ENCODE measurements around the gene MREG.

MREG gene

DNA sequence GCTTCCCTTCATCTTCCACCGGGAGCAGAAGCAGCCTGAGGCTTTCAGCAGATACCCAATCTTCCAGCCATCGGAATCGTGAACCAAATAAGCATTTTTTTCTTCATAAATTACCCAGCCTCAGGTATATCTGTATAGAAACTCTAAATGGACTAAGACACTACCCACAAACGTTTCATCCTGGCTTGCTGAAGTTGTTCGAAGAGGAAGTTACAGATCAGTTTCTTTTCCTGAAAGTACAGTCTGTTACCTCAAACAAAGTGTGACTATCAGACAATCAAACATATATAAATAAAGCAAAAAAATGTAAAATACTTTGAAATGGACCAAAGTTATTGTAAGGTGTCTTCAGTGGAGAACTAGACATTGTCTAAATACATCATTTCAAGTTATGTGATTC is 97.9 kb downstream of the MREG start:
- DNase-seq = no peak

DNA sequence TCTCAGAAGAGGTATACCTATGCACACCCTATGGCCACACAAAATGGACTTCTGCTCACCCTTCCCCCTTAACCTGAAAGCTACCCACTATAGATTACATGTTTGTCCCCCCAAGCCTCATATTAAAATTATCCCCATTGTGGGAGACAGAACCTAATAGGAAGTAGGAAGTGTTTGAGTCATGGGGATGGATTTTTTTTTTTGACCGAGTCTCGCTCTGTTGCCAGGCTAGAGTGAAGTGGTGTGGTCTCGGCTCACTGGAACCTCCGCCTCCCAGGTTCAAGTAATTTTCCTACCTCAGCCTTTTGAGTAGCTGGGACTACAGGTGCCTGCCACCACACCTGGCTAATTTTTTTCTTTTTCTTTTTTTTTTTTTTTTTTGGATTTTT is 98.6 kb downstream of the MREG start:
- no peak for DNase-seq

DNA sequence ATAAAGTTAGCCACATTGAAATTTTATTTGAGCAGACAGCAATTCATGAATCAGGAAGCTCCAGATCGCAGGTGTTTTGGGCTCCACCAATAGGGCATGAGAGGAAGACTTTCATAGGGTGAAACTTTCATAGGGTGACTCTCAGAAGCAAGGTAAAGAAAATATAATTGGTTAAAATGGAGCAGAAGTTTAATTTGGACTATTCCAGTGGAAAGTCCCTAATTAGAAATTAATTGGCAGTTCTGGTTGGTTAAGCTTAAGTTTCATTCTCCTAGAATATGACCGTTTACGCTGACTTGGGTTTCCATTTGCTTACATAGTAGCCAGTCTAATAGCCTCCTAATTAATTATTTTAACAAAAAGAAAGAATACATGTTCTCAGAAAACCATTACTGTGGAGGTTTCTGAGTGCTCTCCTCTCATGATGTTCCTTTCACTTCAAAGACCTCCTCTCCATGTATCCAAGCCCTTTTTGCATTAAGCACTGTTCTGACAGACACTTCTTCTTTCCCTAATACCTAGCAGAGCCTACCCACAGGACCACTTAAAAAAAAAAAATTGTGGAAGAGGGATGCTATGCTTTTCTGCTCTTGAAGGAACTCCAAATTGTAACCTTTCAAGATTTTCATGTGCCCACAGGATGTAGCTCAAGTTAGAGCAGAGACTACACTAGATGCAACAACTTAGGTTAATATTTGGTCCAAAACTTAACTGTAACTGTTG is 99.1 kb downstream of the MREG start:
- DNase-seq = no peak

DNA sequence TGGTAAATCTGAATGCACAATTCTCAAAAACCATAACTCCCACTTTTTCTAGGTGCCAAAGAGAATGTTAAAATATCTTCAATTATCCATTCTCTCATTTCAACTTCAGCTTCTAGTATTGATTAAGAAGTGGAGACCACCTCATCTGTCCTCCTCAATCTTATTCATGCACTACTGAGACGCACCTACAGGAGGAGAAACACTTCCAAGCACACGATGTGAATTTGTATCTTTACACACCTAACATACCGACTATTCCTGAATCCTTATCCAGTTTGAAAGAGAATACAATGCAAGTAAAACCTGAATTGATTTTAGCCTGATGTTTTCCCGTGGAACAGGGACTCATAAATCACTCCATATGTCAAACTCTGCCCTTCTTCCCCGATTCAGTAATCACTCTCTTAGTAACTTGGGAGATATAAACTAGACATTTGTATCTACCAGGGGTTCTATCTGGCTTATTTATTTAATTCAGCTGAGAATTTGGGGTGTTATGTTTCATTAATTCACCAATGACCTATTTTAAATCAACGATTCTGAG is 101.0 kb downstream of the MREG start:
- DNase-seq = no peak

DNA sequence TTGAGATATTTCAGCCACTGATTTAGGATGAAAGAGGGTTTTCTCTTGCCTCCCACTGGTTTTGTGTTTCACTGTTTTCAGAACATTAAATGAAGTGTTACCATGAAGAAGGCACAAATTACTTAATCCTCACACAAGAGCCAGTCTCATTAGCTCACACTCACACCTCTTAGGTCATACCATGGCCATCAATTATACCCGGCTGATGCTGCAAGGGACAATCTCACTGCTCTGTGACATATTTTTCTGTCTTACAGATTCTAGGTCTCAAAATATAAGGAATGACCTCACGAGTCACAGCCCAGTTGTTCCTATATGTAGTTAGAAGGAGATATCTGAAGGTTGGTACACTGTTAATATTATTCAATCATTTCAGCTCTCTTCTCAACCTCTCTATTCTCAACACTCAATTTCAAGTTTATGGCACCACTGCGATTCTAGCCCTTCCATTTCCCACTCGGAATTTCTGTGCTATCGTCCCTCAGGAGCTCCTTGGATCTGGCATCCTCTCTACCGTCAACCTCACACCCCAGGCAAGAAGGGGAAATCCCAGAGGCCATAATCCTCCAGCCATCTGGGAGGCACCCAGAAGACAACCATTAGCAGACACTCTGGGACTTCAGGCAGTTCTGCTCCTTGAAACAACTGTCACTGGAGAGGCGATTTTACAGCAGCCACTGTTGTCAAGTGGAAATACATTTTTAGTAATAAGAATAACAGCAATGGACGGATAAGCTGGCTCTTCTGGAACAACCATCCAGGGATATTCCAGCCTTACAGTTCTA is 101.9 kb downstream of the MREG start:
- no peak for DNase-seq

DNA sequence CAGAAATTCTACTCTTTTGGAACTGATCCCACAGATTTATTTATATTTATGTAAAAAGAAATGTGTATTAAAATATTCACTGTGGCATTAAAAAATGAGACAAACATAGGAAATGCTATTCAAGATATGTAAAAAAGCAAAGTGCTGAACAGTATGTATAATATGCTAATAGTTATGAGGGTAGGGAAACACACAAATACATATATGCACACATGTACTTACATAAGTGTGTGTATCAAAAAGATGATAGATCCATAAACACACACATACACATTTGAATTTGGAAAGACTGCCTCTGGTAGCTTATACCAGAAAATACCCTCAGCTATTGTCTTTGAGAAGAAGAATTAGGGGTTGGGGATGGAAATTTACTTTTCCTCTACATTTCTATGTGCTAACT is 103.2 kb downstream of the MREG start:
- no peak for DNase-seq

DNA sequence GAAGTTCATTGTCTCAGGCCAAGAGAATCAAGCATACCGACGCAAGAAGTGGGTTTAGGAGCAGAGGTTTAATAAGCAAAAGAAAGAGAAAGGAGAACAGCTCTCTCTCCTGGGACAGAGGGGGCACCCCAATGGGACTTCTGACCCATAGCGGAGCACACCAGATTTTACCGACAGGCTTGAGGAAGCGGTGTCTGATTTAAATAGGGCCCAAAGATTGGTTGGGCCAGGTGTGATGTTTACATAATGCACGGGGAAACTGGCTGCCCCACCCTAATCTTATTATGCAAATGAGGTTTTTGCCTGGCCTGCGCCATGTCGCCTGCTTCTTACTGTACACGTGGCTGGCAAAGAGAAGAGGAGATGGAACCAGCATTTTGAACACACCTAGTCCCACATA is 106.2 kb downstream of the MREG start:
- DNase-seq = no peak

DNA sequence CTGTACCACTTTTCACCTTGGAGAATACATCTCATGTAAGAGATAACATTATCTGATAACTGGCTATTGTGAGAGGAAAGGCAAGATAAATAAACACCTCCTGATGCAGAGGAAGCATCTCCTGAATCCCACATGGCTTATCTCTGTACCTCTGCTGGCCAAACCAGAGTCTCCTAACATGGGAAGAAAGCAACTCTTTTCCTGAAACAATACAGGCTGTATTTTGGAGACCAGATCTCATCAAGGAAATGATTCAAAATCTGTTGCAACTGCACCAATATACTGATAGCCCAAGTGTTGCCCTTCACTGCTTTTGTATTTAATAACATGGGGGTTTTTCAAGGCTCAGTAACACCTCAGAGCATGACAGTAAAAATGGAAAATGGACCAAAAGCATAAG is 106.9 kb downstream of the MREG start:
- DNase-seq = no peak

DNA sequence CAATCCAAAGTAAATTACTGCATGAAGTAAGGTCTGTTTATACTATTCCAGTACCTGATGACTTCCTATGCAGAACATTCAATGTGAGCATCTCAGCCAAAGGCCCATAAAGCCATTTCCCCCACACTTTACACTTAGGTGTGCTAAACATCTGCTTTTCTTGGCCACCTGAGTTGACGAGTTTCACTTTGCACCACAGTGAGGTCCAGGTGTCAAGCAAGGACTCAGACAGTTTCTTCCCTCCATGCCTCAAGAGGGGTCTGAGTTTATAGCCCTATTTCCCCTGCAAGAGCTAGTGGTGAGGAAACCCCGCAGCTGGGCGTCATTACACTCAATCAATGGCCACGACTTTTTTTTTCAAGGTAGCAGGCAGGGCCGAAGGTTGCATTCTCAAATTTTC is 107.7 kb downstream of the MREG start:
- no peak for DNase-seq

DNA sequence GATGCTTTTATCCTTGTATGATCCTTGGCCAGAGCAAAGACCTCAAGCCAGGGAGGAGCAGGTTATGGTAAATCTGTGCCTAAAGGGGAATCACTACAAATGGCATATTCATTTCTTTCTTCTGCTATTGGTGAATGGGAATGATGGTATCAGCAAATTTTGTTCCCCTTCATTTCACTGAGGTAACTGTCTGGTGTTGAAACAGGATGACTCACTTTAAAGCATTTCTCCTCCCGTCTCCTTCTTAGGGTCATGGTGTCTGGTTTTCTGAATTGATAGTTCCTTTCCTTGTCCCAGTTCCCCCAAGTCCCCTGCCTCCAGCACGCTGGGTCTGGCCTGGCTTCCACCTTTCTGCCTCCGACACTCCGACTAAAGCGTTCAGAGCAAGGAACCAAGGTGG is 109.2 kb downstream of the MREG start:
- DNase-seq = no peak

DNA sequence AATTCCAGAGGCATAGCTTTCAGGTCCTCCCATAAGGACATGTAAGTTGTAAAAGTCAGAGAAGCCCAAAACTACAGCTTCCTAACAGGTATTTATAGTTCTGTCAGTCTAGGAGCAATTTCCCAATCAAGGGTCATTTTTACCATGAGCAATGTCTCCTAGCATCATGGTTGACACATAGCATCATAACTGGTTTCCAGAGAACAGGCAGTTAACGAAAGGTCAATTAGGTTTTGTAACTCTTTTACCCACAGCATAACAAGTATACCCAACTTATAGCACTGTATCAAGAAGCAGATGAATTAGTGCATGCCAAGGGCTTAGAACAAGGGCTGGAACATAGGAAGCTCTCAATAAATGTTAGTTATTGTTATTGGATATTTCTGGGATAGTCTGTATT is 110.1 kb downstream of the MREG start:
- DNase-seq = no peak

DNA sequence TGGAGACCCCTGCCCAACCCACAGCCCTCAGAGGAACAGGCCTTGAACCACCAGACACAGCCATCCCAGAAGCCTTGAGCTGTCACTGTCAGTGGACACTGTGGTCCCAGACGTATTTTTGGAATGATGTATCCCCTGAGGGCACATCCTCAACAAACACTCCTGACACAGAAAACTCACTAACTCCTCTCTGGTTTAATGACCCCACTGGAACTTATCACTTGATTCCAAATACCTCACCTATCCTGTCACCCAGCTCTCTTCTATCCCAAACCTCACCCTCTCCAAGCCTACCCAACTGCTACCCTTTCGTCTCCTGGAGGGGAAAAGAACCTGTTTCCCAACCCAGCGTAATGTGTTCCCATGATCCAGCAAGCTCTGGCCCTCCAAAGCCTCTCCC is 111.6 kb downstream of the MREG start:
- DNase-seq = no peak

DNA sequence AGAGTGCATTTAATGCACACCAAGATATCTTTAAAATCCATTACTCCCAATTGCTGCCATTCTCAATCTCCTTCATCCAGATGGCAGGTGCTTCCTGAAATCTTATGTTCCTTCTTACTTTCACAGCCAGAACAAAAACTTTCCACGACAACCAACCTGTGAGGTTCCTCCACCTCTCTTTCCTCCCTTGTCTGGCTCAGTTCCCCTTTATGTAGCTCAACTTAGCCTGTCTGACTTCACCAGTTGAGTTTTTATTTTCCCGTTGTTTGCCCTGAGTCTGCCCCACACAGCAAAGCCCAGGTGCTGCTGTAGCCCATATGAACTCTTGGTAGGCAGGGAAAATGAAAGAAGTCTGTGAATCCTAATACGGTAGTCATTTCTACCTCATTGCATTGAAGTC is 112.5 kb downstream of the MREG start:
- no peak for DNase-seq

DNA sequence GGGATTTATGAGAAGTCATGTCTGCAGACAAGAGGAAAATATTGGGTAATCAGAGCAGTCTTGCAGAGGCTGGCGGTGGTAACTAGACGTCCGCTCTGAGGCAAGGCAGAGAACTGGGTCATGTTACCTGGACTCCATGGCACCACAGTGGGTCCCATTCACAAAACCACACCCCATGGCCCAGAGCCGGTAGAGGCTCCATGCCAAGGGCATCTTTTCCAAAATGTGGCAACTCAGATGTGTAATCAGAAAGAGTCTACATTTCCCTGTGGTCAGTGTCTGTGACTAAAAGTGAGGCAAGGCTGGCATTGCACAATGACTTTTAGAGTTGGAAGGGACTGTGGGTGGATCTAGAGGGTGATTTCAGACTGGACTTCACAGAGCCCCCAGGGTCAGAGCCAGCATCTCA is 113.1 kb downstream of the MREG start:
- no peak for DNase-seq

DNA sequence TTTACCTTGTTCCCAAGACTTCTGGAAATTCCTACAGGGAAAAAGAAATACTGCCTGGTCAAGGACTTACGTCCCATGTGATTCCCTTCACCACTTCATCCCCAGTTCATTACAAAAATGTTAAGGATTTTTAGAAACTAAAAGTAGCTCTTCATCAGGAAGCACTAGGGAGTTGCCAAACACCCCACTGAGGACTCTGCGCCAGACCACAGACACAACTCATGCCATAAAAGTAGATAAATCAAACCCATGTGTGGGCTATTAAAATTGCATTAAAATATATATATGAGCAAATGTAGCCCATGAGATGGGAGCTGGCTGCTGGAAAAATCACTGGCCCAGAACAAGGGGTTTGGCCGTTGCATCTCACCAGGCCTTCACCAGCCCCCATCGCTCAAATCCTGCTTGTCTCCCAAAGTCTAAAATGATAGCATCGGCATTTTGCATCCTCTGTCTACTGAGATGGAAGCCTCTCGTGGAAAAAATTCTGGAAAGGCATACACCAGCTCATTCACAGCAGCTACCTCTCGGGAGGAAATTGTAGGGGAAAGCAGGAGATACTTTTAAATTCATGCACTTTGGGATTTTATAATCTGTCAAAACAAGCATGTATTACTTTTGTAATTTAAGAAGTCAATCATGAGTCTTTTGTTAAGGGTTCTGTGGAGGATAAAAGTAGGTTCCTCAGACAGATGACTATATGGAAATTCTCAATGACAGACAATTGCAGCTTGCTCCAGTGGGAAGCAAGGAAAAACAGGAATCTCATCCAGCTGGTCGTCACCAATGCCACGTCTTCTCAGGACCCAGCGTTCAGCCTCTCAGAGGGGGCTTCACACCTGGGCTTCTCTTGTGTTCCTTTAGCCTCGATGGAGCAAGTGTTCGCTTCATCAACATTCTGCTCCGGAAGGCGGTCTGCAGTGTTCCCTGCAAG is 113.9 kb downstream of the MREG start:
- no peak for DNase-seq

DNA sequence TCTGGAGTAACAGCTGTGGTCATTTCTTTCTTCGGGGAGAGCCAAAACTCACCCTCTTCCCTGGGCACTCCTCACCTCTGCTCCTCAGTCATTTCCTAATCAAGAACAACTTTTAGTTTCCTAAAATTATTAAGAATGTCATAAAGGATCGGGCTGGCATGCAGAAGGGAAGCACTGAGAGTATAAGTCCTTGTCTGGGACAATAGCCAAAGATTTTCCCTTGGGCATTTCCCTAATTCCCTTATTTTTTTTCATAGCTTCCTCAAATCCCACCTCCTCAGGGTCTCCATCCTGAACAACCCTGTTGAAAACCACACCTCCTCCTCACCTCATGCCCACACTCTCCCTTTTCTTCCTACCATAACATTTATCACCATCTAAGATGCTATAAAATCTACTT is 115.0 kb downstream of the MREG start:
- DNase-seq = no peak

DNA sequence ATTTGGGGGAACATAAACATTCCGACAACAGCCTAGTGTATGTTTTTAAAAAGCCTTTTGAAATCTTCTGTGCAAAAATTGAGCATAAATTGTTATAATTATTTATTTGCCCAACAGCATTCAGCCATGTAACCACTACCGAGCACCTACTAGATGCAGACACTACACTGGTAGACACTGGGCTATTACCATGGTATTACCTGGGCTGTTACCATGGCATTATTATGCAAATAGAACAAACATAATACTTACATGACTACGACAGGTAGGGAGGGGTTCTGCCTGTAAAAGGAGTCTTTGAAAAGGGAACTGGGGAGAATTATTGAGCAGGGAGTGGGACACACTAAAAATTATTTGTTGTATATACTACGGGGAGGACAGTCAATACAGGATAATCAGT is 116.4 kb downstream of the MREG start:
- DNase-seq = no peak

DNA sequence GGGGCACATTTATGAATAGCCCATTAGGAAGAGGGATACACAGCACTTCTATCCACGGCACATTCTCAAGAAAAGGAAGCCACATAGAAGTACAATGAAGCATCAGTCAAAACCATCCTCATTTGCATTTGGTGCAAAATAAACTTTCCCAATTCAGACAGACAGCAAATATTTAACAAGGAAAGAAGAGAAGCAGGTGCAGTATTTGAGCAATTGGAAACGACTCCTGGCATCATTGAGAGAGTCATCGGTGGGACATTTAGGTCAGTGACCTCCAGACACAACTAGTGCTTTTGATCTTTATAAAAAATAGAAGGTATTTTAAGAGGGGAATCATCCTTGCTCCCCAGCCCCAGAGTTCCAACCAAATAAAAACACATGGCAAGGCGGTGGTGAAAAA is 118.0 kb downstream of the MREG start:
- no peak for DNase-seq

Data from activated CD8-positive, alpha-beta memory T cell treated with anti-CD3 and anti-CD28 coated beads for 24 hours (primary cell).